HG03108 (cell line): ENCODE results near the gene ARTN.

Source experiments
- ATAC-seq: cut with Tn5 transposase; IDR thresholded peaks from one replicate; pipeline ENCODE4 v1.9.1; 2021; ENCODE audit warnings: moderate library complexity; ENCODE audit not compliant: unreplicated experiment

The ARTN gene

DNA sequence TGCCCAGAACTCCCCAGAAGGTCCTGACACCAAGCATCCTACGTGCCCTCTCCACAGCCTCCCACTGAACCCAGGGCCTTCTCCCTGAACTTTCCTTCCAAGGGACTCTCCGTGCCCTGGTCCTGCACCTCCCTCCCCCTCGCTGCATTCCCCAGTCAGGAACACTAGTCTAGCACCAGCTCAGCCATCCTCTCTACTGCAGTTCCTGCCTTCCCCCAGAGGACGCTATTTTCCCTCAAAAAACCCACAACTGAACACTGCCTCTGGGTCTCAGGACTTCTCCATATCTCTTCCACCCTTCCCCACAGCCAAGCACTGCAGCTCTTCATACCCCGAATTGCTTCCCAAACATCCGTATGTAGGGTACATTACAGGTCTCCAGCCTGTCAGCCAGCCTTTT is 12.6 kb upstream of the ARTN start:
- no peak for ATAC-seq

- ATAC-seq: no peak
Measured at GRCh38 chr1:43924516-43924915, 9.1 kb upstream of the ARTN start.

DNA sequence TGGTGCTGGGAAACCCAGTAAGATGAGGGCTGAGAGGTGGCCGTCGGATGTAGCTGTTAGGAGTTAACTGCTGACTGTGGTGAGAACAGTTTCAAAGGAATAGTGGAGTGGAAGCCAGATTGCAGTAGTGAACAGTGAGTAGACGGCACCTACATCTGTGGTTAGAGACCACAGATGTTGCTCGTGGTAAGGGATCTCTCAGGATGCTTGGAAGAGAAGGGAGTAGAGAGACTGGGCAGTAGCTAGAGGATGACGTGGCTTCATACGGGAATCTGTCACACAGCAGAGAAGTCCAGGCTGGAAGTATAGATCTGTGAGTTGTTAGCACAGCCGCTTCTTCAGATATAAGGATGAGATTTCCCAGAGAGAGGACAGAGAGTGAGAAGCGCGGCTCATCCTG is 7.8 kb upstream of the ARTN start:
- ATAC-seq: no peak

DNA sequence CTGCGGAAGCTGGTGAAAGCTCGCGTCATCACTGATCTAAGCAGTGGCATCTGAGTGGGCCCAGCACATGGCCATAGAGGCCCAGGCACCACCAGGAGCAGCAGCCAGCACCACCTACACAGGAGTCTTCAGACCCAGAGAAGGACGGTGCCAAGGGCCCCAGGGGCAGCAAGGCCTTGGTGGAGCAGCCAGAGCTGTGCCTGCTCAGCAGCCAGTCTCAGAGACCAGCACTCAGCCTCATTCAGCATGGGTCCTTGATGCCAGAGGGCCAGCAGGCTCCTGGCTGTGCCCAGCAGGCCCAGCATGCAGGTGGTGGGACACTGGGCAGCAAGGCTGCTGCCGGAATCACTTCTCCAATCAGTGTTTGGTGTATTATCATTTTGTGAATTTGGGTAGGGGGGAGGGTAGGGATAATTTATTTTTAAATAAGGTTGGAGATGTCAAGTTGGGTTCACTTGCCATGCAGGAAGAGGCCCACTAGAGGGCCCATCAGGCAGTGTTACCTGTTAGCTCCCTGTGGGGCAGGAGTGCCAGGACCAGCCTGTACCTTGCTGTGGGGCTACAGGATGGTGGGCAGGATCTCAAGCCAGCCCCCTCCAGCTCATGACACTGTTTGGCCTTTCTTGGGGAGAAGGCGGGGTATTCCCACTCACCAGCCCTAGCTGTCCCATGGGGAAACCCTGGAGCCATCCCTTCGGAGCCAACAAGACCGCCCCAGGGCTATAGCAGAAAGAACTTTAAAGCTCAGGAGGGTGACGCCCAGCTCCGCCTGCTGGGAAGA is 3.2 kb upstream of the ARTN start:
- ATAC-seq: no peak

- ATAC-seq: no peak
Measured at GRCh38 chr1:43930949-43931275, 2.7 kb upstream of the ARTN start.

GRCh38 chr1:43931711-43932660 is 1.6 kb upstream of the ARTN start:
- no peak for ATAC-seq

DNA sequence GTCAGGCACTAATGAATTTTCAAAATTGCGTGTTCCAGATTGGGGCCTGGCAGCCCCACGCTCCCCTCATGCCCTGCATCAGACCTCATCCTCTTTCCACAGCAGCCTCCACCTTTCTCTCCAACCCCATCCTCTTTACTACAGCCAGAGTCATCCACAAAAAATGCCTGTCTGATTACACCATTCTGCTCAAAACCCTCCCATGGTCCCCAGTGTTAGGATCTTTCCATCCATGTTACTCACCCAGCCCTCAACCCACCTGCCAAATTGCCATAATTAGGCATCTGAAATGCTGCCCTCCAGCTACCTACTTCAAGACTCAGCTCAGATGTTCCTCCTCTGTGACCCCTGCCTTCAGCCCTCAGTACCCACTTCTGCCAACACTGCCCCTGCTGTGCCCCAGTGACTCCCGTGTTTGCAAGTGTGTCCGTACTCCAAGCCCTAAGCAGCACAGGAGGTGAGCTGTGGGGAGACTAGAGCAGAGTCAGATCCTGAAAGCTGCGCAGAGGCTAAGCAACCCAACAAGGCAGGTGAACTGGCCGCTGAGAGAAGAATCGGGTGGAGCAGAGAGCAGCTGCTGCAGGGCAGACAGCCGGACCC is 715 bp upstream of the ARTN start:
- ATAC-seq: no peak

DNA sequence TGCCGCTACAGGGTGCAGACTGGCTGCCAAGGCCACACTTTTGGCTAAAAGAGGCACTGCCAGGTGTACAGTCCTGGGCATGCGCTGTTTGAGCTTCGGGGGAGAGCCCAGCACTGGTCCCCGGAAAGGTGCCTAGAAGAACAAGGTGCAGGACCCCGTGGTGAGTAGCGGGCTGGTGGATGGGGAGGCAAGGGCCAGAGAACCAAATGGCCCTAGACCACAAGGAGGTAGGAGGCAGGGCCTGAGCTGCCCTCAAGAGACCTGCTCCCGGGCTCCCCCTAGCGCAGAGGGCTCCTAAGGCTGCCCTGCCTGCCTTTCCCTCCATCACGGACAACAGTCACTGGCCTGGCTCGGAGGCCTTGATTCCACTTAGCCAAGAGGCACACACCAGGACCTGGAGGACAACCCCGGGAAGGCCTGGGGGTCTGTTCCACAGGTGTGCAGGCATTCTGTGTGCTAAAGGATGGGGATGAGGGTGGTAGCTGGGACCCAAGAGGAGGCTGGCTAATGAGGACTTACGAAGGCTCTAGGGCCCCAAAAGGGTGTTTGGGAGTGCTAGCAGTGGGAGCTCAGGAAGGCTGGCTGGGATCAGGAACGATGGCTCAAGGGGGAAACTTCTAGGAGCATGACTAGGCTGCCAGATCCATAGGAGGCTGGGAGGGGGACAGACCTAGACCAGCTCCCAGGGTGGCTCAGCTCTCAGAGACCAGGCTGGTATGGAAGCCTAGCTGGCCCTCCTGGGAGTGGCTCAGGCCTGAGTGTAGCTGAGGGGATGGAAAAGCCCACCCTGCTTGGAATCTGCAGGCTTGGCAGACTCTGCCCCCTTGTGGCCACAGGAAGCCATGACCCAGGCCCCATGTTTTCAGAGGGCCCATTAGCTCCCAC is 742 bp downstream of the ARTN start:
- ATAC-seq: no peak

DNA sequence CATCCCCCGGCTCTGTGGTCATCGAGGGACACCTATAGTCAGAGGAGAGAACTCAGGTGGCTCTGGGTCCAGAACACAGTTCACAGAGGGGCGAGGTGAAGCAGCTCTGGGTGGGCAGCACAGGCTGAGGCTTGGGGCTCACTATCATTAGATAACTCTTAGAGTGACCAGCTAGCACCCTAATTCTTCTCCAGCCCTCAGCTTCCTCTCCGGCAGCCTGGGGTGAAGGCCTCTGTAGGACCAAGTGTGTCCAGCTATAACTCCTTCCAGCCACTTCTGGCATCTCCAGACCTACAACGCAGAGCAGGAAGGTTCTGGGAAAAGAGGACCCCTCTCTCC is 1.4 kb downstream of the ARTN start:
- ATAC-seq: no peak

GRCh38 chr1:43935711-43936427 is 2.3 kb downstream of the ARTN start:
- ATAC-seq: no peak

DNA sequence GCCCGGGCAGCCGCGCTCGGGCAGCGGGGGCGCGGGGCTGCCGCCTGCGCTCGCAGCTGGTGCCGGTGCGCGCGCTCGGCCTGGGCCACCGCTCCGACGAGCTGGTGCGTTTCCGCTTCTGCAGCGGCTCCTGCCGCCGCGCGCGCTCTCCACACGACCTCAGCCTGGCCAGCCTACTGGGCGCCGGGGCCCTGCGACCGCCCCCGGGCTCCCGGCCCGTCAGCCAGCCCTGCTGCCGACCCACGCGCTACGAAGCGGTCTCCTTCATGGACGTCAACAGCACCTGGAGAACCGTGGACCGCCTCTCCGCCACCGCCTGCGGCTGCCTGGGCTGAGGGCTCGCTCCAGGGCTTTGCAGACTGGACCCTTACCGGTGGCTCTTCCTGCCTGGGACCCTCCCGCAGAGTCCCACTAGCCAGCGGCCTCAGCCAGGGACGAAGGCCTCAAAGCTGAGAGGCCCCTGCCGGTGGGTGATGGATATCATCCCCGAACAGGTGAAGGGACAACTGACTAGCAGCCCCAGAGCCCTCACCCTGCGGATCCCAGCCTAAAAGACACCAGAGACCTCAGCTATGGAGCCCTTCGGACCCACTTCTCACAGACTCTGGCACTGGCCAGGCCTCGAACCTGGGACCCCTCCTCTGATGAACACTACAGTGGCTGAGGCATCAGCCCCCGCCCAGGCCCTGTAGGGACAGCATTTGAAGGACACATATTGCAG is 3.0 kb downstream of the ARTN start:
- ATAC-seq: no peak

DNA sequence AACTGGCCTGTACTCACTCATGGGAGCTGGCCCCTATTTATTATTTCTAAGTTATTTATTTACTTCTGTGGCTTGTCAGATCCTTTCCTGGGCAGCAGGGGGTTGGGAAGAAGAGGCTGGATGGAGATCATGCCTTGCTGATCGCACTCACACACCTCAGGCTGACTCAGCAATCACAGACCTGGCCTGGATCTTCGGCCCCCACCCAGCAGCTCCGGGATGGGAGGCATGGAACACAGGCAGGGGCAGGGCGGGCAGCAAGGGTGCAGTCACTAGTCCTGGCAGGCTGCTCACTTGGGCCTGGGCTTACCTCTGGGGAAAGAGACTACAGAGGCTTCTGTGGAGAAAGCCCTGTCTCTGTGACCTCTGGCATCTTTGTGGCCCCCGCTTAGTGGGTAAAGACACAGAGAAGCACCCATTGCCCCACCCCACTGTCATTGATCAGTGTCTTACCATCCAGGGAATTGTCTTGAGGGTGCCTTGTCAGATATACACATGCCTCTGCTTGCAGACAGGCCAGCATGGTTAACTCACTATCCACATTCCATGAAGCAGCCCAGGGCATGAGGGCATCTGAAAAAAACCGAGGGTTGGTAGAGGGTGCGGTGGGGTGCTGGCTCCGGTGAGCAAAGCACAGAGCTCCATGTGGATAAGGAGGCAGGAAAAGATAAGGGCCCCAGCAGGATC is 3.7 kb downstream of the ARTN start:
- ATAC-seq: no peak

GRCh38 chr1:43938383-43938782 is 4.8 kb downstream of the ARTN start:
- ATAC-seq: no peak

DNA sequence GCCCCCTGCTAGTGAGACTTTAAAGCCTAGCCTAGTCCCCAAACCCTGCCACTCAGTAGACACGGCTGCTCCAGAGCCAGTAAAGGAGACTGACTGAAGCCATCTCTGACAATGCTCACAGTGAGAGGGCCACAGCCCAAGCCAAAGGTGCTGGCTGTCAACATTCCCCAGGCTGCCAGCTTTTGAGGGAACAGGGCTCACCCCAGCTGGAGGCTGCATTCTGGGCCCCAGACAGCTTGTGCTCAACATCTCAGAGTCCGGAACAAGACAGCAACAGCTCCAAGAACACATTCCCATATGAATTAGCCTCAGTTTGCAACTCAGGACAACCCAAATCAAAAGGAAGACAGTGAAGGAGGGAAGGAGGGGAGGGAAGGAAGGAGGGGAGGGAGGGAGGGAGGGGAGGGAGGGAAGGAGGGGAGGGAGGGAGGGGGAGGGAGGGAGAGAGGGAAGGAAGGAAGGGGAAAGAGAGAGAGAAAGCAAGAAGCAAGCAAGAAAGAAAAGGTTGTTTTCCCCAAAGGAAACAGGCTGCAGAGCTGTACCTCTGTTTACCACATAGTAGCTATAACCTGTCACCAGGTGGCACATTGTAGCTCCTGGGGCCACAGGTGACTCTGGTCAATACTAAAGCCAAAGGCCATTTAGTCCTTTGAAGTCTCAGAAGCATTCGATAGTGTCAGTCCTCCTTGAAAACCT is 5.4 kb downstream of the ARTN start:
- ATAC-seq: no peak

GRCh38 chr1:43942411-43942810 is 8.8 kb downstream of the ARTN start:
- no peak for ATAC-seq

DNA sequence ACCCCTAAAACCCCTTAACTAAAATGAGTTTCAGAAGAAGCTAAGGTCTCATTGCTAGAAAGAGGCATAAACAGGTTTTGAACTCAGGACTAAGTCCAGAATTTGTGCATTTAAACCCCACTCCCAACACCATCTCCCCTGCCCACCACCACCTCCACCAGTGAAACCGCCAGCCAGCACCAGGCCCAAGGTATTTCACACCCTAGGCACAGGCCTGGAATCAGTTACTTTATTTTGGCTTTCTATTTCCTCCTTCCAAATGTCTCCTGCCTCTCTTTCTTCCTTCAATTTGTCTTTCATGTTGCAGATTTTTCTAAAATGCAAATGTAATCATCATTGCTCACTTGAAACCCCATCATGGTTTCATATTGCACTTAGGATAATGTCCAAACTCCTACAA is 11.3 kb downstream of the ARTN start:
- ATAC-seq: no peak

DNA sequence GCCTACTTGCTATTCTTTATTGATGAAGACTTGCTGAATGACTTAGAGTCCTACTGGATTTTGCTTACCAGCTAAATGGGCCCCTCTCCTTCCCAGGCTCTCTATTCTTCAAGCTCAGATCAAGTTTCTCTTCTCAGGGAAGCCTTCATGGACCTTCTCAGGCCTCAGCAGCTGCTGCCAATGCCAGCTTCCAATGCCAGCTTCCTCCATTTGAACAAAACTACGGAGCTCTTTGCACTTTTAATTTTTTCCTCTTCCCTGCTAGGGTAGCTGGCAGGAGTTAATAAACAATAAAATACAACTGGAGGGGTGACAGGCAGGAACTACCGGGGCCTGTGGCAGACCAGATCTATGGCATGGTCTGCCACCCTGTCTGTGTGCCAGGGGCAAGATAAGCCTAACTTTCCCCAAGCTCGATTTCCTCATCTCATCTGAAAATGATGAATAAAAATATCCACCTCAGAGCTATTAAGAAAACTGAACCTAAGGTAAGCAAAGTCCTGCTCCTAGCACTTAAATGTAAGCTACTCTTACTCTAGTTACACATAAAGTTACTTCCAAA is 12.2 kb downstream of the ARTN start:
- no peak for ATAC-seq
